Eye (tissue), 1 donor: ENCODE data around the gene ANAPC2.

Experiments used
- DNase-seq: peaks from one replicate; pipeline ENCODE4 v3.0.0-alpha.2; 2015

Gene ANAPC2

DNA sequence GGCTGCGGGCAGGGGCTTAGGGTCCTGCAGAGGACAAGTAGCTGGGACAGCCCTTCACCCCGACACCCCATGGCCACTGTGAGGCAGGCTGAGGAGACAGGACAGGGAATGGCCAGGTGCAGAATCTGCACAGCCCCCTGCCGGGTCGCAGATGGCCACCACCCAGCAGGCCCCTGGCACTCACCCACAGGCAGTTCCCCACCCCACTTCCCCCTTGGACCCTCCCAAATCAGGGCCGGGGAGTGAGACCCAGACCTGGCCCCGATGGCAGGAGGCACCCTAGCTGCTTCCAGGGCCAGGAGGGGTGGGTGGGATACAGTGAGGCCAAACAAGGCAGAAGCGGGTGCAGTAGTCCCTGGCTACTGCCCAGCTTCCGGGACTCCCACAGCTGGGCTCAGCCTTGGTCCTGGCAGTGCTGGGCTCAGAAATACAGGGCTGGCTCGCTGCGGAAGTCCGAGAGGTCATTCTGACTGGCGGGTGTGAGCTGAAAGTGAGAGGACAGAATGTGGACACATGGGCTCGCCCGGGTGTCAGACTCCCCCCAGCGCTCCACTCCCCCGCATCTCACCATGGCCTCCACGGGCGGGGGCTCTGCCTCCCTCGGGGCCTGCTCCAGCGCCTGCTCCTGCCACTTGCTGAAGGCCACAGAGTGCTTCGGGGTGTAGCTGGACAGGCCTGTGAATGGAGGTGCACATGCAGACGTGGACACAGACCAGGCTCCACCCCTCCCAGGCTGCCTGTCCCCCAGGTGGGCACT lies 3.5 kb upstream of the ANAPC2 start:
- DNase-seq, result no peak

DNA sequence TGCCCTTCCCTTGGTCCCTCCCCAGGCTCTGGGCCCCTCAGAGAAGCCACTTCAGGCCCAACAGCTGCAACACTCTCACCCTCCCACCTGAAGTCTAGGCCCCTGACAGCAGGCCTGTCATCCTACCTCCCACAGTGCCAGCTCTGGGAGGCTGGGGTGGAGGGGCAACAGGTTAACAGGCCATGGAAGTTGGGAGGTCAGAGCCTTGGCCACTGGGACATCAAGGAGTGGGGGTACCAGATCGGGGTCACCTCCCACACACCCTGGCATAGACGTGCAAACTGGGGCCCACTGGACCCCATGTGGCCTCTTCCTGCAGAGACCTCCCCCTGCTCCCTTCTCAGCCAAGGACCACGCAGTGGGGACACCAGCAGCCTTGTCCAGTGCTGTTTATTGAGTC lies 2.9 kb upstream of the ANAPC2 start:
- no peak for DNase-seq

DNA sequence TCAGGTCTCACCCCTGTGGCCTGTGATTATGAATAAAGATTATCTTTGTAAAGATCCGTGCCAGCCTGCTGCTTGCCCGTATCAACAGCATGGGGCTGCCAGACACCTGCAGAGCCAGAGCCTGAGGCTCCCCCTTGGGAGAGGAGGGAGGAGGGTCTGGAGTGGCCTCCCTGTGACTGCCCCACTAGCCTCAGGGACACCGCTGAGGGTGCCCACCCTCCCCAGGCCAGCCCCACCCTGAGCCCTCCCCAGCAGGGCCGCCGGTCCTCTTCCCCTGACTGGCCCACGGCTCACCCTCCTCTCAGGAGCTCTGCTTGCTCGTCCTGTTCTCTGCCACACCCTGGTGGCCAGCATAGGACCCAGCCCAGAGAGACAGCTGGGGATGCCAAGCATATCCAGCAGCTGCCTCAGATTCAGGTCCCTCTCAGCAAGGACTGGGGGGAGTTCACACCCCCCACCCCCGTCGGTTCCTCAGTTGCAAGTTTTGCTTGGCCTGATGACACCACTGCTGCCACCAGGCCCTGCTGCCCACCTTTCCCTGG lies 2.0 kb upstream of the ANAPC2 start:
- no peak for DNase-seq

DNA sequence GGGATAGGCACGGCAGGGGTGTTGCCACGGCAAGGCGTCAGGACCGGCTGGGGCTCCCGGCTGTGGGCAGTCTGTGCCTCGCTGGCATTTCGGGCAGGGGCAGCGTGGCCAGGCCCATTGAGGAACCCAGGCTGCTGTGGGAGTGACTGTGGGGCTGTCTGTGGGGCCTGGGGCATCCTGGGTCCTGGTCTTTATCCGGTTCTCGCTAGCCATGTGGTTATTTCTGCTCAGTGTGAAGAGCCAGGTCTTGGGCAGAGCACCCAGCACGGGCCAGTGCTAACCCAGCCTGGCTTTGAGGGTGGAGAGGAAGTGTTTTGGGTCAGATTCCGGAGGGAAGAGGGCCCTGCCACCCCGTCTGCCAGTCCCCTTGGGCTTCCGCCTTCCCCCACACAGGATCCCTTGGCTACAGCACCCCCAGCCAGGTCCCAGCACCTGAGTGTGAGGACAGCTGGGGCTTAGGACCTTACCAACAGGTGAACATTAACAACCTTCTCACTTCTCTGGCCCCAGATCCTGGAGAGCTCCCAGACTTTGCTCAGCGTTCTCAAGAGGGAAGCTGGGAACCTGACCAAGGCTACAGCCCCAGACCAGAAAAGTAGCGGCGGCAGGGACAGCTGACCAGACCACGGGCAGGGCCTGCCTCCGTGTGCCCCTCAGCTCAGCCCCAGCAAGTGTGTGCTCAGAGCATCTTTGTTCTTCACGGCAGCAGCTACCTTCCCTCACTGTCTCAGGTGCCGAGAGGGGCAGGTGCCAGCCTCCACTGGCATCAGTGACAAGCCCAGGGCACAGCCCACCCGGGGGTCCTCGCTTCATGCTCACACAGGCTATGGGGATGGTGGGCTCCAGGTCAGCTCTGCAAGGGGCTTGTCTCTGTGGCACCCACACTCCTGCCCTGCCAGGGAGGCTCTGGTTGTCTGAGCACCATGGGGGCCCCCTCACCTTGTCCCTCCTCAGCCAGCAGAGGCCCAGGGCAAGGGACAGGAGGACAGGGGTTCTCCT lies 1.2 kb upstream of the ANAPC2 start:
- DNase-seq, result no peak

DNA sequence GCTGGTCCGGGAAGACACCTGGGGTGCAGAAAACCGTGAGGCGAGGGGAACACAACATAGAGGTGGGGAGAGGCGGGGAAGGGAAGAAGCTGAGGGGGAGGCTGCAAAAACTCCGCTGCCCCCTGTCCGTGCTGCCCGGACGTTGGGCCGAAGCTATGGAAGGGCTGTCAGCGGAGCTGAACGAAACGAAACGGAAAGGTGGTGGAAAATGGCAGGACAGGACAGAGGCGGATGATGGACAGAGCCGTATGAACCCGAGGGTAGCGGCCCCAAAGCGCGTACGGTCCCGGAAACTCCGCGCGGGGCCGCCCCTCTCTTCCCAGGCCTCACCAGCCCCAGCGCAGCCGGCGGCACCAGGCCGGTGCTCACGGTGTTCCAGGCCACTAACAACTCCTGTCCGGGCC lies 272 bp downstream of the ANAPC2 start:
- no peak for DNase-seq

DNA sequence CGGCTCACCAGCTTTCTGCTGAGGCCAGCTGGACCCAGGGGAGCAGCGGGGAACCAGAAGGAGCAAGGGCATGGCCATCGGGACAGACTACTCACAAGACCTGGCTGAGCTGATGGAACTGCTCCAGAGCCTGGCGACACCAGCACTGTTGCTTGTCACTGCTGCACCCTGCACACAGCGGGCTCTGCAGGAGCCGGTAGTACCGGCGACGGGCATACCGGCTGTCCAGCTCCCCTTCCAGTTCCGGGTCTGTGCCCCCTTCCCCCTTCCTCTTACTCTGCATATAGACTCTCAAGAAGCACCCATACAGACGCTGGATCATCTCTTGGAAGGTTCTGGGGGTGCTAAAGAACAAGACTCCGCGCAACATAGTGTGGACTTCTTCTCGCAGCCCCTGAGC lies 974 bp downstream of the ANAPC2 start:
- no peak for DNase-seq

DNA sequence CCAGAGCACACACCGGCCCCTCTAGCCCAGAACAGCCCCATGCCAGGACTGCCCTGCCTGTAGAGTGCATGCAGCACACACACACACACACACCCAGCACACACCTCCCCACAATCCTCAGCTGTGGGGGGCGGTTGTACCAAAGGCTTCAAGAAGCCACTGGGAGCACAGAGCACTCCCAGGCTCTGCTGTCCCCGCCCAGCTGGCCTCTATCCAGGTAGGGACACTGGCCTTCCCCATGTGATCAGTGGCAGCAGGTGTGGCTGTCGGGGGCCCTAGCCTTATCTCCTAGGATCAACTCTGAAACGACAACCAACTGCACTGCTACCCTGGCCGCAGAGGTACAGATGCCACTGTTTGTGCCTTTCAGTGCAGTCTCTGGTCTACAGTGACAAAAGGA lies 2.0 kb downstream of the ANAPC2 start:
- no peak for DNase-seq

DNA sequence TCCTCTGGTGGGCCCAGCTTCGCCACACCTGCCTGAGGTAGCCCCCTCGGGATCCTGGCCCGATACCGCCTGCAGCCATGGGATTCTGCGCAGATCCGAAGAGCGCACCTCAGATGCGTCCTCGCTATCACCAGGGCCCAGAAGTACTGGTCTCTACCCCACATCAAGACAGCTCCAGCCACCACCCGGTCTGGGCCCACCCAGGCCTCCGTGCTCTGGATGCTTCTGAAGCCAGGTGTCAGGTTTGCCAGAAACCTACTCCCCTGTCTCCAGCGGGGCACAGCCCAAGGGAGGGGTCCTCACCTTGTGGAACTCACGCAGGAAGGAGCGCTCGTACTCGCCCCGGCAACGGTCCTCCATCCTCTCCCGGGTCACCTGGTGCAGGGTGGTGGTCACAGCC lies 2.4 kb downstream of the ANAPC2 start:
- no peak for DNase-seq

DNA sequence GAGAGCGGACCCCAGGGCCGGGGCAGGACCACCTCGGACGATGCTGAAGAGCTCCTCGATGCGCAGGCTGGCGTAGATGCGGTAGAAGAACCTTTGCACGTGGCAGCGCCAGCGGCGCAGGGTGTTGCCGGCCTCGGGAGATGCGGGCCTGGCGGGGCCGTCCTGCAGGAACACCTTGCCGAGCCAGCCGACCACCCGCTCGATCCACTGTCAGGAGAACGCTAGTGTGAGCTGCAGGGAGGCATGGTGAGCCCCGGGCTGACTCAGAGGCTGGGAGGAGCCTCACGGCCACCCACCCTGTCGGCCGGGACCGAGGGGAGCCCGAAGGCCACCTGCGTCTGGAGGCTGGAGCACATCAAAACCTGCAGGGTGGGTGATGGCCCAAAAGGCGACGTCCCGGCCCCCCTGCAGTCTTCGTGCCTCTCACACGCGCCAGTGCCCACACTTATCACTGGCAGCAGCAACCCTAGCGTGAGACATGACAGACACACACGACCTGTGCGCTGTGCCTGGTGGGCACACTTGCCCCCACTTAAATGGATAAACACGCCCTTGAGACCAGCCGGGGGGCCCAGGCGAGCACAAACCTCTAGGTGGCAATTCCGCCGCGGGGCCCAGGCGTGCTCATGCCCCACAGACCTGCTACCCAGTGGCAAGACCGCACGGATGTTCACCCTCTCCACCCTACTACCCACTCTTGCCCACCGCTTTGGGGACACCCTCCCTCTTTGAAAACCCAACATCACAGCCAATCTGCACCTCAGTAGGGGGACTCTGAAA lies 3.3 kb downstream of the ANAPC2 start:
- DNase-seq, result no peak

DNA sequence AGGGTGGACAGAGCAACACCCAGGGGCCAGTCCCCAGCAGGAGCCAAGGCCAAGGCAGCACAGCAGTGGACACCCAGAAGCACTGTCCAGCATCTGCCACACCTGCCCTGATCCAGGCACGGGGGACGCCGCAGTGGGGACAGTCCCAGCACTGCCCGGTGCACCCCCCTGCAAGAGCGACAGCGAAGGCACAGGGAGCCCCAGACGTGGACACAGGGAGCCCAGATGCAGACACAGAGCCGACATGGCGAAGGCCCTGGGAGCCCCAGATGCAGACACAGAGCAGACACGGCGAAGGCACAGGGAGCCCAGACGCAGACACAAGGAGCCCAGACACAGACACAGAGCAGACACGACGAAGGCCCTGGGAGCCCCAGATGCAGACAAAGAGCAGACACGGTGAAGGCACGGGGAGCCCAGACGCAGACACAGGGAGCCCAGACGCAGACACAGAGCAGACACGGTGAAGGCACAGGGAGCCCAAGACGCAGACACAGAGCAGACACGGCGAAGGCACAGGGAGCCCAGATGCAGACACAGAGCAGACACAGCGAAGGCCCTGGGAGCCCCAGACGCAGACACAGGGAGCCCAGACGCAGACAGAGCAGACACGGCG lies 4.3 kb downstream of the ANAPC2 start:
- no peak for DNase-seq

DNA sequence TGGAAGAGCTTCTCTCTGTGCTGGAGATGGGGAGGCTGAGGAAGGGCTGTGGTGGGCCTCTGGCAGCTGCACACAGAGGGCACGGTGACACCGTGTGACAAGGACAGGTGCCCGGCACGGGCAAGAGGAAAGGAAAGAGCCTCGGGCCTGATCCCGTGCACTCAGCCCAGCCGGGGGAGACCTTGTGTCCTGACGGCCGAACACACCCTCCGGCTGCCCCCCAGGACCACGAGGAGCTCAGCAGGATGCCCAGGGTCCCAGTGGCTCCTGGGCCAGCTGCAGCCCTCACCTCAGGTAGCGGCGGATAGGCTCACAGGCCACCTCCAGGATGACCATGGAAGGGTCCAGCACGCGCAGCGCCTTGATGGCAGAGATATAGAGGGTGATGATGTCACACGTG lies 5.5 kb downstream of the ANAPC2 start:
- DNase-seq, result no peak

DNA sequence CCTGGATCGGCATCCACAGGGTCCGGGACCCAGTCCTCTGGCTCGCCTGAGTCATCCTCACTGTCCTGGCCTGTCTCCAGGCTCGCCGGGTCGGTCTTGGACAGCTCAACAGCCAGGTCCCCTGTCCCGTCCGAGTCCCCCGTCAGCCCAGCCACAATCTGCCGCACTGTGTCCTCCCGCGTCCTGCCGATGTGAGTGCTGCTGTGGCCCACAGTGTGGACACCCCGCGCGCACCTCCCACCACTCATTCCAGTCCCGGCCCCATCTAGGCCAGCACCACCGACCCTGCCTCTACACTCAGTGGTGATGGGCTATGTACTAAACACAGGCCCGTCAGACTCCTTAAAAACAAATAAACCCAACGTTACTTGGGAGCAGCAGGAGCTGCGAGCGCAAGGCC lies 6.7 kb downstream of the ANAPC2 start:
- DNase-seq, result no peak

DNA sequence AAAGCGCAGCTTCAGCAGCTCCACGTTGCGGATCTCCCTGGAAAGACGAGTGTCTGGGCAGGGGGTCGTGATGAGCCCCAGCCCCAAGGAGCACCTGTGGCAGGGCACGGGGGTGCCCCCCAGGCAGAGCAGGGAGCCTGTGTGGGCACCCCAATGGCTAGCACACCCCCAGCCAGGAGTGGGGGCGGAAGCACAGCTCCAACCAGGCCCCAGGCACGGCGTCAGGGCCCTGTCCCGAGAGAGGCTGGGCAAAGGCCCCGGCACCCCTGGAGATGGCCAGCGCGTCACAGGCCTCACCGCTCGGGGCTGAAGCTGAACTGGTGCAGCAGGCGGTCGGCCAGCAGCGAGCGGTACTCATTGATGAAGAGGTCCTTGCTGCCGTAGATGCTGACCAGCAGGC lies 7.9 kb downstream of the ANAPC2 start:
- no peak for DNase-seq

DNA sequence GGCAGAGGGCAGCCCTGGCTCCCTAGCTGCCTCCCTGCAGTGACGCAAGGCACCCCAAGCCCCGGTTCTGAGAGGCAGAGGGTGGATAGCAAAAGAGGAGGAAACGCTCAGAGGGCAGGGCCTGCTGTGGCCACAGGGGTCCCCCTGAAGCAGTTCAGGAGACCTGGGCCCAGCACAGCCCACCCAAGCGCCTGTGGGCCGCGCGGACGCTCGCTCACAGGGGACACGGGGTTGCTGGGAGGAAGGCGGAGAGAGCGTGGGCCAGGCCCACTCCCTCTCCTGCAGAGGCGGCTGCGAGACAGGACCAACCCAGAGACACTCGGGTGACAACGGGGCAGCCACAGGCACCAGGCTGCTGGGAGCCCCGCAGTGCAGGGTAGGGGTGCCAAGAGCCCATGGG lies 8.6 kb downstream of the ANAPC2 start:
- DNase-seq, result no peak

DNA sequence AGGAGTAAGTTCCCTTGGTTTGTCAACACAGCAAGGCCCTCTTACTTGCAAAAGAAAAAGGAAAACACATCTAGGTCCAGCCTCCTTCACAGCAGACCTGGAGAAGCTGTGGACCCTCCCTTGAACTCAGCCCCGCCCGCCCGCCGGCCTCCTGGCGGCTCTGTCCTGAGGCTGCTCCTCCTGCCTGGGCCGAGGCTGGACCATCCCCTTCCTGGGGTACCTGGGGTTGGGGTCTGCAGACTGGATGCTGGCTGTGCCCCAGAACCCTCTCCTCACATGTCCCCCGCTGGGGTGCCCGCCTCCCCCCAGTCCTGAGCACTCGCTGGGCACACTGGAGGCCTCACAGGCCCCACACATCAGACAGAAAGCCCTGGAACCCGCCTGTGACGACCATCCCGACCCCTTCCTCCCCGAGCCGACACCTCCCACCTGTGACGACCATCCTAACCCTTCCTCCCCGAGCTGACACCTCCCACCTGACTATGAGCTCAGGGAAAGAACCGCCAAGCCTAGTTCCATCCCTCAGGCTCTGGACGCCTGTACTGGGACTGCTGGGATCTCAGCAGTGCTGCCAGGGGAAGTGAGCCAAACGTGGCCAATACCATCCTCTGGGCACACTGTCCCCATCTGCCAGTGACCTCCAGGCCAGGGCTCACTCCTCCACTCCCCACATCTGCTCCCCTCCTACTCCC lies 9.3 kb downstream of the ANAPC2 start:
- DNase-seq, result no peak

DNA sequence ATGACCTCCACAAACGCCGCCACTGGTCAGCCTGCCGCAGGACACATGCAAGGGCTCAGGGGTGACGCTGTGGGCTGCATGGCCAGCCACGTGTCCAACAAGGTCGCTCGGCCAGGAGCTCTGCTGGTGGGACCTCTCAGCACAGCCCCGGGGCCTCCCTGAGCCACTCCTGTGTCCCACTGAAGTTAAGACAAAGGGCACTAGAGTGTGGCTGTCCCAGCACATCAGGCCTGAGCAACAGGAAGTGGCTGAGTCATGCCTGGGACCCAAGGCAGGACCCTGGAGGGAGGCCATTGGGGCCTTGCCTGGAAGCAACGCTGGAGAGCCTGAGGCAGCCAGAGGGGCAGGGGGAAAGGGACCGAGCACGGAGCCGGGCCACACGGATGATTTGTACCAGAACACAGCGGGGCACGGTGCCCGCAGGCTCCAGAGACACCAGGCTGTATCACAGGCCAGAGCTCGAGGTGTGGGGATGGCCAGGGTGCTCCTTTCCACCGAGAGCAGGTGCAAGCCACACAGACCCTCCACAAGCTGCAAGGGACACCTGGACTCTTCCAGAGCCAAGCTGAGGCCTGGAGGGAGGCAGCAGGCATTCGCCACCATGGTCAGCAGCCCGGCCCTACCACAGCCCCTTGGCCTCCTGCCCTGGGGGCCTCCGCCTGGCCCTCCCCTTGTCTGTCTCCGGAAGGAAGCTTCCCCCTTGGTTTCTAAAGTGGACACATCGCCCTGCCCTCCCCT lies 10.0 kb downstream of the ANAPC2 start:
- no peak for DNase-seq

DNA sequence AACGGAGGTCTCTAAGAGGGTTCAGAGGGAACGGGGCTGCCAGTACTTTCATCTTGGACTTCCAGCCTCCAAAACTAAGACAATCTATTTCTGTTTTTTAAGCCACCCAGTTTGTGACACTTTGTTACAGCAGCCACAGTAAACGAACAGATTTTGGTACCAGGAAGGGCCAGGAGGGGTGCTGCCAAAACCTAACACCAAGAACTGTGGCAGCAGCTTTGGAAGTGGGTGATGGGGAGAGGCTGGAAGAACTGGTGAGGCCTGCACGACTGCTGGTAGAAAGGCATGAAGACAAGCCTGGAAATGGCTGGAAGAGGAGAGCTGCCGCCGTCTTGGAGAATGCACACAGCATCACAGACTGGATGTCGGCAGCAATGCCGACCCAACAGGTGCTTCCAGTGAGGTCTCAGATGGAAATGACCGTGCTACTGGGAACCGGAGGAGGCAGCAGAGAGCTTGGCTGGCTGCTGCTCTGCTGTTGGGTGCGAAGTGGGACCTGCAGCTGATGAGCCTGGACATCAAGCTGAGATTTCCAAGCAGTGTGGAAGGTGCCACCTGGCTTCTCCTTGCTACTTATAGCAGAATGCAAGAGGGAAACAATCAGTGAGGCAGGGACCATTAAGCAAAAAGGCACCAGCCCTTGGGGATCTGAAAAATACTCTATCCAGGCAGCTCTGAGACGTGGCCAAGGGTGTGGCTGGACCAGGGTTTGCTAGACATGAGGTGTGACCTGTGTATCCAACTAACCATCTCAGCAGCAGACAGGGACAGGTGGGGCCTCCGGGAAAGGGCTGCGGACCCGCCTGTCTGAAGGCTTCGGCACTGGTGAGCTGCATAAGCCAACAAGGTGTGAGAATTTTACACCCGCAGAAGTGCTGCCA lies 11.8 kb downstream of the ANAPC2 start:
- DNase-seq, result no peak

DNA sequence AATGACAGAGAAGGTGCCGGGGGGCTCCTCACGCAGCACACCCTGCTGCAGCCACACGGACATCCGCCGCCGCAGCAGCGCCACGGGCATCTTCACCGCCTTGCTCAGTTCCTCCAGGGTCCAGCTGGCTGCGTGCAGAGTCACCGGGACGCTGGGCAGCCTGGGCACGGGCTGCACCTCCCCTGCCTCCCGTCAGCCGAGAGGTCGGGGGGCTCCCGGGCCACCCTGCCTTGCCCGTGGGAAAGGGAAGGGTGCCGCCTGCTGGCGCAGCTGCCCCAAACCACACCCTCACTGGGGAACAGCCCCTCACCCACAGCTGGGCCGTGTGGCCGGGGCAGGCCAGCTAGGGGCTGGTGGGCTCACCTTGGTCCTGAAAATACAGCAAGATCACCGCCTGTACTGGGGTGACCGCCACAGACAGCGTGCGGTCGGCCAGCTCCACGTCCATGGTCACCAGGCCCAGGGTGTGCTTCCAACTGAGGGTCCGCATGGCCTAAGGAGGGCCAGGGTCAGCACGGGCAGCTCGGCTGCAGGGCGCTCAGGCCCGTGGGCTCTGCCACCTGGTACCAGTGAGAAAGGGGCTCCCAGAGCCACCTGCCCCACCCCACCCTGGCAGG lies 12.9 kb downstream of the ANAPC2 start:
- DNase-seq, result no peak

DNA sequence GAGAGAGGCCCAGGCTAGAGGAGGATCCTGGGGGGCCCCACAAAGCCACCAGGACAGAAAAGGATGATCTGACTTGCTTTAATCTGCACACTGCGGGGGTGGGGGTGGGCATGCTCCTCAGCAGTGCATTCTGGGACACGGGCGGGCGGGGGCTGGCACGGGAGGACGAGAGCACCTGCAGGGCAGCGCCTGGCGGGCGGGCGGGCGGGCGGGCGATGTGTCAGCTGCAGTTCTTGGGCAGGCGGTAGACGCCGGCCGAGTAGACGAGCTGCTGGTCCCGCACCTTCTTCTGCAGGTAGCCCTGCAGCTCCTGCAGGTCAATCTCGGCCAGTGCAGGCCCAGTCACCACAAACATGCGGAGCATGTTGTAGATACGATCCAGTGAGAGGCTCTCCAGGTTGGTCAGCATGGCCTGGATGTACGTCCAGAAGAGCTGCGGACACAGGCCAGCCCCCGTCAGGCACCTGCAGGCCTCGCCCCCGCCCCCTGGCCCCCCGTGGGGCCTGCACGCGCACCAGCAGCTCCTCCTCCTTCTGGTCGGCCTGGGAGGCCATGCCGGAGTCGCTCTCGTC lies 13.6 kb downstream of the ANAPC2 start:
- DNase-seq, result no peak
